RPMI7951 (cell line): Measurements from ENCODE around the gene PHC1. TPM values are rescaled to one million over a fixed set of nuclear protein-coding genes. Genes with fewer than 3 reads are reported as not detected.
"Not testable (repeated sequence)": the region's sequence is repeated elsewhere in the genome, so short reads cannot be mapped to it uniquely, and the experiment has no call there.

Experiments
- DNase-seq: peaks from one replicate; pipeline ENCODE4 v3.0.0-alpha.2; 2012; ENCODE audit warnings: low read depth
- total RNA-seq: library from RNA; depleted of rRNA; stranded (reverse); fragments of >200 nt; shearing (Covaris generic); gene quantifications from 2 replicates; pipeline ENCODE4 v1.2.3, GENCODE V29; 2014

PHC1 gene
- total RNA-seq, 1 experiment from 2014 or later: 10.3 TPM

DNA sequence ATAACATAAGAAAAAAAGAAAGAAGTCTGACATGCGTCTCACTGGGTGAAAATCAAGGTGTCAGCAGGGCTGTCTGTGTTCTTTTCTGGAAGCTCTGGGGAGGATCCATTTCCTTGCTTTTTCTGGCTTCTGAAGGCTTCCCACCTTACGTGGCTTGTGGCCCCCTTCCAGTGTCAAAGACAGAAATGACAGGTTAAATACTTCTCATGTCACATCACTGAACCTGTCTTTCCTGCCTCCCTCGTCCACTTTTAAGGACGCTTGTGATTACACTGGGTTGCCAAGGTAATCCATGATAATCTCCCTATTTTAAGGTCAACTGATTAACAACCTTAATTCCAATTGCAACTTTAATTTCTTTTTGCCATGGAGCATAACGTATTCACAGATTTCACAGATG, 4.6 kb upstream of the PHC1 start:
- no peak for DNase-seq

DNA sequence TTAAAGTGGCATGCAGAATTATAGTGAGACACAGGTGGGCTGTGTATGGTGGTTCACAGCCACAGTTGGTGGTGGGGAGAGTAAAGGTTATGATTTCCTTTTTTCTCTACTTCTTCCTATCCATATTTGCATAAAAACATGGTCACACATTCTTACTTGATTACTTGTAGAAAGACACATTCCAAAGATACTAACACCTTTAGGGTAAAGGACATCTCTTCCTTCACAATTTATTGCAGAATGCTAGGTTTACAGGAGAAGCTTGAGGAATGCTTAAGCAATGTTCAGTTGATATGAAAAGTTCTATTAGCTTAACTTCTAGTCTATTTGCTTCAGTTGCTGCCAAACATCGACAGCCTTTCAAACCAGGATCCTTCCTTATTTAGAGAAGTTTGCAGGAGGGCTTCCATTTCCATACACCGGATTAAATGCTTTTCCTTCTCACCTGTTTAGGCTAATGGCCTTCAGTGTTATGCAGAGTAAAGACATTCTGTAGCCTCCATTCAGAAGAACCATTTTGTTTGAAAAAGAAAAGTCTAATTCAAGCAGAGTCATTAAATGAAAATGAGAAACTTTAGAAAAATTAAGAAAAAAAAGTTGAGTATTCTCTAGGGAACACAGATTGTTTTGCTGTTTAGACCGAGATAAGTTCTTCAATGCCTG, 2.6 kb upstream of the PHC1 start:
- DNase-seq: no peak

DNA sequence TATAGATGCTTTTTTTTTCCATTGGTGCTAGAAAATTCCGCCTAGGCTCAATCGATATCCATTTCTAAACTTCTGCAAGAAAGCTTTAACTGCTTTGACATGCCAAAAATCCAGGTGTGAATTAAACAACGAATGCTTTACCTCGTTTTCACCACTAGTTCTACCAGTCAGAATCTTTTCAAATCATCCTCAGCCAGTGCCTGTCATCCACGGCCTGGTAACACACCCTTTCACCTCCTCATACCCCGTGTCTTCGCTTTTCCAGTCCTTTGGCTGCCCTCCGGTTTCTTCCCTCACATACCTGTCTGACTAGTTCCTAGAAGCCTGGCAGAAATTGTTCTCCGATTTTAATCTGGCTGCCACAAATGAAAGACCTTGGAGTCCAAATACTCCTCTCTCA, 1.4 kb upstream of the PHC1 start:
- DNase-seq: no peak

DNA sequence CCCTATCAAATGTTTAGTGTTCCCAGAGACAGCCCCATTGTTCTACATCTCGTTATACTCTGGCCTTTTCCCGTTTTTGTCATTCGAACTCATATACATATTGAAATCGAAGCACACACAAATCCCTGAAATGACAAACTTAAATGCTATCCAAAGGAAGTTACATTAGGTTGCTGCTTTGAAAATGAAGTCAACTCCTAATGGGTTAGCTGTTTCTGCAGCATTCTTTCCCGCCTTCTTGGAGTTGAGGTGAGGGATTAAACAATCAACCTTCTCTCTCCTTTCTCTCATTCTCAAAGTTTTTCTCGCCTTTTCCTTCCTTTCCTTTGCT, 642 bp upstream of the PHC1 start:
- peak; percentile 4 for DNase-seq

DNA sequence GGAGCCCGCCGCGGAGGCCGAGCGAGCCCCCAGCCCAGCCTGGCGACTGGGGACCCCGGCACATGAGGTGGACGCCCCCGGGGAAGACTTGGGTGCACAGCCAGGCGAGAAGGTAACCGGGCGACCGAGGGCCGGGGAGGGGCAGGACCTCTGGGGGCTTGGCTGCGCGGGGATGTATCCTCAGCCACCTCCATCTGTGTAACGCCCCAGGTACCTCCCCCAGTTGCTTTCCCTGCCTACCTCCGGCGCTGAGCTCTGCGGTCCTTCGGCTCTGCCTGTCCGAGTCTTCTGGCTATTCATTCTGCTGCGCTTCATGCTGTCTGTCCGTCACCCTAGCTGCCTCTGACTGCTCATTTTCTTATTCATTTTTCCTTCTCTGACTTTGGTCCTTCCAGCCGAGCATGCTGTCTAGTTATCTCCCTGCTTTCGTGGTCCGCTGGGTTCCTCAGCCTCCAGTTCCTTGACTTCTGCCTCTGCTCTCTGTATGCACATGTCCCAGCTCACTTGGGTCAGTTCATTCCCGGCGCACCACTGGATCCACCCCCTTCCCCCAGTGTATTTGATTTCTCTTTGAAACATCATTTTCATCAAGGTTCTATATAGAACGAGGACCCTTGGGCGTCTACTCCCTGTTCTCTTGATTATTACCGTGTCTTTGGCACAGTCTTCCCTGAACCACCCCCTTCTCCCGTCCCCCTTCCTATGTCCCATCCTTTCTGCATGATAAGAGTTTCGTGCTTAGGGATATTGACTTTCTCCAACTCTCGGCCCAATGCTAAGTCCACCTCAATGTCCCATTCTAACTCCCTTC, 612 bp downstream of the PHC1 start:
- peak; percentile 62 for DNase-seq

DNA sequence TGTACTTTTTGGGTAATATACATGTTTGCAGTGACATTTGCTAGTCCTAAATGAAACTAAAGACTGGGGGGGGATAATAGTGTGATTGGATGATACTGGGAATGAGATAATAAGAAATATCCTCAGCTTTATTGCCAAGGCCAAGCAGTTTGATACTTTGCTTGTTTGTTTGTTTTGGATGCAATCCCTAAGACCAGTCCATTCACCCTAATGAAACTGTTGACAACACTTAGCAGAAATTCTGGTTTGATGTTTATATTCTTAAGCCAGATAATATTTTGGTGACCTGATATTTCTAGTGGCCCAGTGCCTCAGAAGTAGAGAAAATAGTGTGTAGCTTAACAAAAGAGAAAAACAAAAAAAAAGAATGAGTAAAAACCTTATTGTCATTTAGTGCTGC, 1.8 kb downstream of the PHC1 start:
- no peak for DNase-seq

DNA sequence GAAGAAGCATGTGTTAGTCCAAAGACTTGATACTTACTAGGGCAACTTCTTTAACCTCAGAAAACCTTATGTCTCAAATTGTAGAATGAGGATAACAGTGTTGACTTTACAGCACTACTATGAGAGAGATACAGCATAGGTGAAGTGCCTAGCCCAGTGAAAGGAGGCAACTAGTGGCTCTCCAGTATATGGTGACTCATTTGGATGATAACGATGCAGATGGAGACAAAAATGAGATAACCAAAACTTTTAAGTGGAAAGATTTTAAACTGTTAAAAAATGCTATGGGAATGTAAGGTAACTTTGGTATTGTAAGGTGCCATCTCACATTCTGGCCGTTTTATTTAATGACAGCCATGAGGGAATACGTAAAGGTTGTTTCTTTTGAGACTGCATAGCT, 2.7 kb downstream of the PHC1 start:
- no peak for DNase-seq

DNA sequence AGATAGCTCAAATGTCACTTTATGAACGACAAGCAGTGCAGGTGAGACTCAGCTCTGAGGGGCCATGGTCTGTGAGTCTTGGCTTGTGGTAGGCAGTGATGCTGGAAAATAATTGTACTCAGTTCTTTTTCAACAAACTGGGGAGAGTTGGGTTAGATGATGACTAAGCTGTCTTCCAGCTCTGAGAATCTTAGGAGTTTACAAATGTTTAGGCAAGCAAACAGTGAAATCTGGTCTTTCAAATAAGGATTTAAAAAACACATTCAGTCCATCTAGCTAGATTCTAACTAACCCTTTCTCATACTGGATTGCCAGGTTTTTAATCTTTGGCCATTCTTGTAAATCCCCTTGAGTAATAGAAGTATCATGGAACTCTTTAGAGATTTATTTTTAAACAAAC, 3.4 kb downstream of the PHC1 start:
- no peak for DNase-seq

DNA sequence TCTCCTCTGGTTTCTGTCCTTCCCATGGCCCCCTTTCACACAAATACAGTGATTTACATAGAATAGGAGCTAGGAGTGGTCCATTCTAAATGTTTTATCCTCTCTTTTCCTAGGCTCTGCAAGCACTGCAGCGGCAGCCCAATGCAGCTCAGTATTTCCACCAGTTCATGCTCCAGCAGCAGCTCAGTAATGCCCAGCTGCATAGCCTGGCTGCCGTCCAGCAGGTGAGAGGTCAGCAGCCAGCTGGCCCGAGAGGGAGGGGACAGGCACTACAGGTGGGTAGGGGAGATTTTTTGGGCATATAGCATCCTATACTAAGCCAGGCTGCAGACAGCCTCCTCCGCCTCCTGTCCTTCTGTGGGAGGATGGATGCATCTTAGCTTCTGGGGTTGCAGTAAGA, 5.3 kb downstream of the PHC1 start:
- DNase-seq: not testable (repeated sequence)

DNA sequence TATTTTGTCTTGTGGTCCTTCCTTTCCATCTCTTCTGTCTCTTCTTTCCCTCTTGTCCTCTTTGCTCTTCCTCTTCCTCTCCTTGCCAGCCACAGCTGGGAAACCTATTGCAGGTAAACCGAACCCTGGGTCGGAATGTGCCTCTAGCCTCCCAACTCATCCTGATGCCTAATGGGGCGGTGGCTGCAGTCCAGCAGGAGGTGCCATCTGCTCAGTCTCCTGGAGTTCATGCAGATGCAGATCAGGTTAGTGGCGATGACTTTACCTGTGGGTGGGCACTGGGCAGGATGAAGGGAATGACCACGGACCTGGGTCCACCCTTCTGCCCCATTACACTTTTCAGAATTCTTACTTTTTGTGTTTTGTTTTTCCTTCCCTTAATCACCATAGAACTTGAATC, 8.2 kb downstream of the PHC1 start:
- no peak for DNase-seq

DNA sequence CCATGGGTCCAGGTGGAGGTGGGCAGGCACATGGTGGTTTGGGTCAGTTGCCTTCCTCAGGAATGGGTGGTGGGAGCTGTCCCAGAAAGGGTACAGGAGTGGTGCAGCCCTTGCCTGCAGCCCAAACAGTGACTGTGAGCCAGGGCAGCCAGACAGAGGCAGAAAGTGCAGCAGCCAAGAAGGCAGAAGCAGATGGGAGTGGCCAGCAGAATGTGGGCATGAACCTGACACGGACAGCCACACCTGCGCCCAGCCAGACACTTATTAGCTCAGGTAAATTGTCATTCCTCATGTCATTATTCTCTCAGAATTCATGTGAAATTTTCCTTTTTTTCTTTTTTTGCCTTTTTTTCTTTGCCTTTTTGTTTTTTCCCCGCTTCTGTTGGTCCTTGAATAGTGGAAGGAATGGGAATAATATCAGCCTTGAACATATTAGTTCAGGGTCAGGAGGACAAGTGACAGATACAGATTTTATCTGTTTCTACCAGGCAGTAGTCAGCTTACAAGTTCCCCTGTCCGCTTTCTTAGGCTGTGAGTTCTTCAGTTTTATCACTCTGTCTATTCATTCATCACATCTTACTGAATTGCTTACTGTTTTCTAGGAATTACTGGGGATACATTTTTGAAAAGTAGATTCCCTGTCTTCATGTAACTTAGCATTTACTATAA, 16.5 kb downstream of the PHC1 start:
- DNase-seq: not testable (repeated sequence)

DNA sequence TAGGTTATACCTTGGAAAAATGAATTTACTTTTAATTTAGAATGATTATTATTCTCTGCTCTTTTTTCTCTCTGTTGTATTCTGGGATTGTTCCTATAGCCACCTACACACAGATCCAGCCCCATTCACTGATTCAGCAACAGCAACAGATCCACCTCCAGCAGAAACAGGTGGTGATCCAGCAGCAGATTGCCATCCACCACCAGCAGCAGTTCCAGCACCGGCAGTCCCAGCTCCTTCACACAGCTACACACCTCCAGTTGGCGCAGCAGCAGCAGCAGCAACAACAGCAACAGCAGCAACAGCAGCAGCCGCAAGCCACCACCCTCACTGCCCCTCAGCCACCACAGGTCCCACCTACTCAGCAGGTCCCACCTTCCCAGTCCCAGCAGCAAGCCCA, 18.2 kb downstream of the PHC1 start:
- DNase-seq: not testable (repeated sequence)

DNA sequence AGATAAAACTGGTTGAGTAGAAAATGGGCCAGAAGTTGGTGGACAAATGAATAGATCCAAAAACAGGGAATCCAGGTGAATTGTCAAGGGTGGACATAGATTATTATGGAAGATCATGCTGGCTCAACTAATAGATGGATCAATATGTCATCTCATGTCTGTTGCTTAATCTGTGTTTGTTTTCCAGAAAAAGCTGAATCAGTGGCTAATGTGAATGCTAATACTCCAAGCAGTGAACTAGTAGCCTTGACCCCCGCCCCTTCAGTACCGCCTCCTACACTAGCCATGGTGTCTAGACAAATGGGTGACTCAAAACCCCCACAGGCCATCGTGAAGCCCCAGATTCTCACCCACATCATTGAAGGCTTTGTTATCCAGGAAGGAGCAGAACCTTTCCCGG, 19.8 kb downstream of the PHC1 start:
- DNase-seq: not testable (repeated sequence)

DNA sequence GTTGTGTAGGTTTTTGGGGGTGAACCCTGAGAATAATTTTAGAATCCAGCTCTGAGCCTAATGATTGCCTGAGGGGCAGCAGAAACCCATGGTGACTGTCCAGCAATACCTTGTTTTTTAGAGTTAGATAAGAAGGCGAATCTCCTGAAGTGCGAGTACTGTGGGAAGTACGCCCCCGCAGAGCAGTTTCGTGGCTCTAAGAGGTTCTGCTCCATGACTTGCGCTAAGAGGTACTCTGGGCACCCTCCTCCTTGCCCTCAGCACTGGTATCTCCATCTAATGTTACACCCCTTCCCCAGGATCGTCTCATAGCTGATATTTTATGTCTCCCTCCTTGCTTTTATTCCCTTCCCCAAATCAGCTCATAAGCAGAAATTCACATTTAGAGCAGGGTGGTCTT, 22.4 kb downstream of the PHC1 start:
- DNase-seq: no peak

DNA sequence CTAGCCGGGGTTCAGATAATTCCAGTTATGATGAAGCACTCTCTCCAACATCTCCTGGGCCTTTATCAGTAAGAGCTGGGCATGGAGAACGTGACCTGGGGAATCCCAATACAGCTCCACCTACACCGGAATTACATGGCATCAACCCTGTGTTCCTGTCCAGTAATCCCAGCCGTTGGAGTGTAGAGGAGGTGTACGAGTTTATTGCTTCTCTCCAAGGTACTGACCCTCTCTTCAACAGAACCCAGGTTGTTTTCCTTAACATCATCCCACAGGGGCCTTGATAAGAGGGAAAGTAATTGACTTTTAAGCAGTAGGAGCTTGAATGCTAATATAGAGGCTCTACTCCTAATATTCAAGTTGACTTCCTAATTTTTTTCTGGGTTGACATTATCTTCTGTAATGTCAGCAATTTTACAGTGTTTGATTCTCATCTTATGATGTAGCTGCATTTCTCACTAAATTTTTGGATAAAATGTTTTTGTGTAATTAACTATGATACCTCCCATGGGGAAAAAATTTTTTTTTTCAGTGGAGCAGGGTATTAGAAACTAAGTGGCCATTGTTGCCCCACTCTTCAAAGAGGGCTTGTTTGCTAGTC, 23.6 kb downstream of the PHC1 start:
- not testable (repeated sequence) for DNase-seq

DNA sequence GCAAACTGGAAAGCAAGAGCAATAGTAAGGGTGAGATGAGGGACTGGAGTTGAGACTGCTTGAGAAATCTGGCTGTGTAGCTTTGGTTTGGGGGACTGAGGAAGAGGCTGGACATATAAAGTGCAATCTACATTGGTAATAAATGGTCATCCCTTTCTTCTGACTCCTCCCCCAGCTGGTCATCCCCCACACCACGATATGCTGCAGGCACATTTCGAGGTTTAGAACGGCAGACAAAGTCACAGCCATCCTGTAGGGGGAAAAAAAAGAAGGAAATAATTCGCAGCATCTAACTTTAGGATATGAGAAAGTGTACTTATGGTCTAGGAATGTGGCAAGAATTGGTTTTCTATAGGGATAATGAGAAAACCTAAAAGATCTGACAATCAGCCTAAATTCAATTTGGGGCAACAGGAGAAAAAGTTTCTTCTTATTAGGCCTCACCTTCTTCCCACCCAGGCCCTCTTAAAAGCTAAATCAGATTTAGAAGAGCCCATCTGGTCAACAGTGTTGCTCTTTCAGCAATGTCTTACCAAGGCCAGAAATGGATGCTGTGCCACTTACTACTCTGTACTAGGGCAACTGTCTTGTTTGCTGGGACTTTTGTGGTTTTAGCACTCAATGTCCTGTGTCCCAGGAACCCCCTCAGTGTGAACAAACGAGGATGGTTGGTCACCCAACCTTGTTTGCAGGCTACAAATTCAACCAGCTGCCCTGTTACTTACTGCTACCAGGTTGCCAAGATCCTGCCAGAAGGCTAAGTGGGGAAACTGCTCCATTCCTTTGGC, 27.6 kb downstream of the PHC1 start:
- peak; percentile 19 for DNase-seq

DNA sequence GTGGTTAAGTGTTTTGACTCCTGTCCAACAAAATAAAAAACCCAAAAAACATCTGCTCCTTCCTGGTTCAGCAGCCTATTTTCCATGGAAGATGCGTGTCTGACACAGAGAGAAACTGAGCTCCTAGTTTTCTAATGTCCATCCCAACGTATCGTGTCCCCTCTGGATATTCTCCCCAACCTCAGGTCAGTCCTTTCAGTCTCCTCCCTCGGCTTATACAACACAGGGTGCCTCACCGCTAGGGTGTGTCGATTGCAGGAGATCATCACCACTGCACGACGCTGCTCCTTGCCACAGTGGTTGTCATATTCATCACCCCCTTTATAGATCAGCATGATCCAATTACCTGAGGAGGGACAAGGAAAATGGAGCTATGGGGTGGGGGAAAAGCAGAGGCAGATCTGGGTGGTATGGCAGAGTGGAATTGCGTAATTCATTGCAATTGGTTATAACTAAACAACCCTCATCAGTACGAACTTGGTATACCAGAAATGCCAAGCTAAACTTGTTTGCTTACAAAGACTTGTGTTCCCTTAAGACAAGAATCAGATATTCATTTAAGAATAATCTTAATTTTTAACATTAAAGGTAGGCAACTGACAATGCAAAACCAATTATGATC, 29.4 kb downstream of the PHC1 start:
- DNase-seq: no peak

DNA sequence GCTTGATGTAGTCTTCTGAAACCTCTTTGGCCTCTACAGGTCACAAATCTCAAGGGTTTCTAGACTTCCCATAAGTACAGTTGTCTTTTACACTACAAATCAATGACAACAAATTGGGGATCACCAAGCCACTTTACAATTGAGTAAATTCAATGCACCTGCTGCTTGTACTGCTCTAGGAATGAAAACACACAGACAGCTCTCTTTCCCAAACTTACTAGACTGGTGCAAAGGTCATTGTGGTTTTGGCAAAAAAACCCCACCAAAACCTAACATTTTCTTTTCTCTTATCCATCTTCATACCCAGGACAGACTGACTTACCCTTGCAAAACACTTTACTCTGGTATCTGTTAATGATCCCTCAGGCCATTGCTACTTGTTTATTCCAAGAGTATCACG, 32.4 kb downstream of the PHC1 start:
- no peak for DNase-seq

DNA sequence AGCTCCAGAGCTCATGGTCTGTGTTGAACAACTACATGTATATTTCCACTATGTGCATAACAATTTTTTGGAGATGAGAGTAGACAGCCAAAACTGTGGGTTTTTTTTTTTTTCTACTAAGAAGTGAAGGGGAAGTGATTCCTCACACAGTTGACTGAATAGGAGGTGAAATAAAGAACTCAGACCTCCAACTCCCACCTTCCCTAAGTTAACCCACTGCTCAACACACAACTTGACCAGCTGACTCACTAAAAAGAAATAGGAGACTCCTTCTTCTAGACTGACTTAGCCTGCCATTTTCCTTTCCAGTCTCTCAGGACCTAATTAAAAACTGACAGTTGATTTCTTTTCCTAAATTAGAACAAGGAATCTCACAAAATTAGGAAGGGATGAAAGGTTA, 33.4 kb downstream of the PHC1 start:
- DNase-seq: no peak

DNA sequence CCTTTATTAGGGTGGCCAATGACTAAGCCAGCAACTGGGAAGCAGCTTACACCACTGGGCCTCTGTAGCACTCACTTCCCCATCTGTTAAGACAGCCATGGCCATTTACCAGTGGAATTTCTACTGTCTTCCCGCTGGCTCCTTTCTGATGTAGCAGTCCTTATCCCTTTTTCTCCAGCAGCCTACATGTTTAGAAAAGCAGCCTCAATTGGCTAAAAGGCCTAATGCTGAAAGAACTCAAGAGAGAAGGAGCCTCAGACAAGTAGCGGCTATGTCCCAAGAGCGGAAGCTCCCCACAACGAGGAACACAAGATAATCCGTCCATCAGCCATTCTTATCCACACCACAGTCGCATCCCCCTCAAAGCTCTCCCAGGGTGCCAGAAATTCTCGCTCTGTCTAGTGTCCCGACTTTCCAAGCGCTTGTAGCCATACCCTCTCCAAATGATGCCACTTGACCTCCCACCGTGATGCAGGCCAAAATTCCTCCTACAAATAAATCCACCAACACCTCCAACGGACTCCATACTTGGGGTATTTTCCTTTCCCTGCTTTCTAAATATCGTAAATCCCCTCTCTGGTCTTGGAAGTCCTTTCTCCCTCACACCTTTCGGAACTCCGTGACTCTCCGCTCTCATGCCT, 34.5 kb downstream of the PHC1 start:
- peak; percentile 25 for DNase-seq
